Stomach (tissue), 4 donors: Measurements from ENCODE around the gene SMC1A.

ENCODE experiments used
- EP300 ChIP-seq: sonication (generic); formaldehyde crosslinking; IDR thresholded peaks from one replicate; pipeline ENCODE4 v1.6.1; 2017; ENCODE audit warnings: antibody characterized with exemption
- POLR2A ChIP-seq, 4 donors: fragments of 450-650 bp; IDR thresholded peaks; one replicate each; pipeline ENCODE4 v1.6.1; 2016; ENCODE audit warnings: antibody characterized with exemption in 4 of 4, control low read depth in 2 of 4, mild to moderate bottlenecking in 1 of 4, moderate library complexity in 1 of 4
- POLR2AphosphoS5 ChIP-seq, 3 donors: sonication (generic); formaldehyde crosslinking; IDR thresholded peaks; one replicate each; pipeline ENCODE4 v1.6.1; 2016; ENCODE audit warnings: antibody characterized with exemption in 3 of 3
- TF ChIP-seq, protein P1 (sequence below), 7 experiments: fragments of 450-650 bp in 4 of 7; fragments of 200-600 bp in 3 of 7; sonication (generic) in 3 of 7; IDR thresholded peaks; one replicate each; pipeline ENCODE4 v1.5.1; 2016 to 2019; ENCODE audit warnings: antibody characterized with exemption in 7 of 7, control low read depth in 2 of 7, mild to moderate bottlenecking in 1 of 7

DNA sequence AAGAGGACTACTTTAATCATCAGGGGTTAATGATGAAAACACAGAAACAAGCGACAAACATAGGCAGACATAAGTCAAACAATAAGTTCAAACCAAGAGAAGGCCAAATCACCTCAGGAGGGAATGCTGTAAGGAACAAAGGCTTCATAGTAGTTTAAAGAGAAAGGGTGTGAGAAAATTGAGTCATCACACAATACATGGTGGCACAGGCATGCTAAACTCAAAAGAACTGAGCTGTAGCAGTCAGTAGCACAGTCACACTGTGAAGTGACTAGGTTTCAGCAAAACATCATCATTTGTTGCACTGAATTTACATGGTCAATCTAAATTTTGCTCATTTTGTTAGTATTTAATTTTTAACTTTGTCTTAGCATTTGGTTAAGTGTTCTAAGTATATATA lies 24.2 kb downstream of the SMC1A start:
- TF ChIP-seq, protein P1, sequence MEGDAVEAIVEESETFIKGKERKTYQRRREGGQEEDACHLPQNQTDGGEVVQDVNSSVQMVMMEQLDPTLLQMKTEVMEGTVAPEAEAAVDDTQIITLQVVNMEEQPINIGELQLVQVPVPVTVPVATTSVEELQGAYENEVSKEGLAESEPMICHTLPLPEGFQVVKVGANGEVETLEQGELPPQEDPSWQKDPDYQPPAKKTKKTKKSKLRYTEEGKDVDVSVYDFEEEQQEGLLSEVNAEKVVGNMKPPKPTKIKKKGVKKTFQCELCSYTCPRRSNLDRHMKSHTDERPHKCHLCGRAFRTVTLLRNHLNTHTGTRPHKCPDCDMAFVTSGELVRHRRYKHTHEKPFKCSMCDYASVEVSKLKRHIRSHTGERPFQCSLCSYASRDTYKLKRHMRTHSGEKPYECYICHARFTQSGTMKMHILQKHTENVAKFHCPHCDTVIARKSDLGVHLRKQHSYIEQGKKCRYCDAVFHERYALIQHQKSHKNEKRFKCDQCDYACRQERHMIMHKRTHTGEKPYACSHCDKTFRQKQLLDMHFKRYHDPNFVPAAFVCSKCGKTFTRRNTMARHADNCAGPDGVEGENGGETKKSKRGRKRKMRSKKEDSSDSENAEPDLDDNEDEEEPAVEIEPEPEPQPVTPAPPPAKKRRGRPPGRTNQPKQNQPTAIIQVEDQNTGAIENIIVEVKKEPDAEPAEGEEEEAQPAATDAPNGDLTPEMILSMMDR (IDR thresholded peaks at IDR 0.05), result no peak
- TF ChIP-seq POLR2AphosphoS5 (IDR thresholded peaks at IDR 0.05), result no peak
- no peak for TF ChIP-seq POLR2A (IDR thresholded peaks at IDR 0.05)
- TF ChIP-seq EP300, result no peak
